Fibroblast of pulmonary artery (primary cell): Measurements from ENCODE around the gene PDE8A.

Experiments used
- DNase-seq: peaks from one replicate; pipeline ENCODE4 v3.0.0-alpha.2; 2010; ENCODE audit warnings: low read depth
- H3K4me3 ChIP-seq: replicated peaks from 2 replicates; pipeline ENCODE4 v1.5.1; 2011; ENCODE audit warnings: low read depth, mild to moderate bottlenecking, control low read depth, low read length, moderate library complexity
- TF ChIP-seq, protein P1 (sequence below): IDR thresholded peaks from 2 replicates; pipeline ENCODE4 v1.5.1; 2011; ENCODE audit warnings: mild to moderate bottlenecking, control low read depth, low read length, inconsistent platforms; ENCODE audit errors: missing control alignments

Gene PDE8A

GRCh38 chr15:85125056-85125661 is 143.5 kb downstream of the PDE8A start:
- no peak overlapping the region for H3K4me3 ChIP-seq
- peak; percentile 58 for DNase-seq
- TF ChIP-seq, protein P1, sequence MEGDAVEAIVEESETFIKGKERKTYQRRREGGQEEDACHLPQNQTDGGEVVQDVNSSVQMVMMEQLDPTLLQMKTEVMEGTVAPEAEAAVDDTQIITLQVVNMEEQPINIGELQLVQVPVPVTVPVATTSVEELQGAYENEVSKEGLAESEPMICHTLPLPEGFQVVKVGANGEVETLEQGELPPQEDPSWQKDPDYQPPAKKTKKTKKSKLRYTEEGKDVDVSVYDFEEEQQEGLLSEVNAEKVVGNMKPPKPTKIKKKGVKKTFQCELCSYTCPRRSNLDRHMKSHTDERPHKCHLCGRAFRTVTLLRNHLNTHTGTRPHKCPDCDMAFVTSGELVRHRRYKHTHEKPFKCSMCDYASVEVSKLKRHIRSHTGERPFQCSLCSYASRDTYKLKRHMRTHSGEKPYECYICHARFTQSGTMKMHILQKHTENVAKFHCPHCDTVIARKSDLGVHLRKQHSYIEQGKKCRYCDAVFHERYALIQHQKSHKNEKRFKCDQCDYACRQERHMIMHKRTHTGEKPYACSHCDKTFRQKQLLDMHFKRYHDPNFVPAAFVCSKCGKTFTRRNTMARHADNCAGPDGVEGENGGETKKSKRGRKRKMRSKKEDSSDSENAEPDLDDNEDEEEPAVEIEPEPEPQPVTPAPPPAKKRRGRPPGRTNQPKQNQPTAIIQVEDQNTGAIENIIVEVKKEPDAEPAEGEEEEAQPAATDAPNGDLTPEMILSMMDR: no peak

GRCh38 chr15:85128621-85129020 is 147.0 kb downstream of the PDE8A start:
- TF ChIP-seq, protein P1: no peak
- no peak overlapping the region for H3K4me3 ChIP-seq
- DNase-seq: no peak

- no peak overlapping the region for H3K4me3 ChIP-seq
- no peak for DNase-seq
- TF ChIP-seq, protein P1: no peak
Measured at GRCh38 chr15:85129881-85130280, 148.2 kb downstream of the PDE8A start.

- DNase-seq: no peak
- H3K4me3 ChIP-seq: no peak overlapping the region
- TF ChIP-seq, protein P1: no peak
Measured at GRCh38 chr15:85131915-85132314, 150.3 kb downstream of the PDE8A start.

GRCh38 chr15:85133709-85134108 is 152.1 kb downstream of the PDE8A start:
- TF ChIP-seq, protein P1: no peak
- no peak overlapping the region for H3K4me3 ChIP-seq

DNA sequence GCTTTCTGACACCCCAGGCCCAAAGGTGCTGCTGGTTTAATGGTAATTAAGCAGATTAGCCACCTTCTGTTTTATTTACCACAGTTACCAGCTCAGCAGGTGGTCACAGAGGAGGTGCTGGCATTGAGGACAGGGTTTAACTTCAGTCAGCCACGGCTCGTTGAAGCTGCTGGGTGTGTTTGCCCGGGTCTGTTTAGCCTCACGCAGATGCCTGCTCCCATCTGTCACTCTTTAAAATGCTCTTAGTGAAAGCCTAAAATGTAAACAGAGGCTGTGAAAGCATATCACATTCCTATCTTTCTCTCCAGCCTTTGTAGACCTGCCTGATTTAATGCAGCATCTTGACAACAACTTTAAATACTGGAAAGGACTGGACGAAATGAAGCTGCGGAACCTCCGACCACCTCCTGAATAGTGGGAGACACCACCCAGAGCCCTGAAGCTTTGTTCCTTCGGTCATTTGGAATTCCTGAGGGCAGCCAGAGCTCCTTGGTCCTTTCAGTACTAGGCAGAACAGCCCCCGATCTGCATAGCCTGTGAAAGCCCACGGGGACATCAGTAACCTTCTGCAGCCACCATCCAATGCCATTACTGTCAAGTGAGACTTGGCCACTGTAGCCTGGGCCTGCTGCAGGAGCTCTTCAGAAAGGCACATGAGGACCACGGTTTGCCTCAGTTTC is 156.0 kb downstream of the PDE8A start:
- H3K4me3 ChIP-seq: no peak overlapping the region
- TF ChIP-seq, protein P1: no peak
- DNase-seq: no peak

More at GRCh38 chr15:85133709-85134108, 152.1 kb downstream of the PDE8A start:
- DNase-seq: no peak

DNA sequence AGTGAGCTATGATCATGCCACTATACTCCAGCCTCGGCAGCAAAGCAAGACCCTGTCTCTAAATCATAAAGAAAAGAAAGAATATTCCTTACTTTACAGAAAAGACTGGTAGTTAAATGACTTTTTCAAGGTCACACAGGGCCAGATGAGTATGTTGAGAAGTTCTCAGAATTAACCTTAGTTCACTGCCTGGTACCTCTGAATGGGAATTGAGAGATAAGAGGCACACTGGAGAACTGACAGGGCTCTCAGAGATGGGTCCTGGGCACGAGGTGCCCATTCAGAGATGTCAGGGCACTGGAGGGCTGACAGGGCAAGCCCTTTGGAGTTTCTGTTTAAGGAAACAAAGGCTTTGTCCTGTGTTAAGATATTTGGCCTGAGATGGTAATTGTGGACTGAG is 157.7 kb downstream of the PDE8A start:
- TF ChIP-seq, protein P1: no peak
- DNase-seq: no peak
- no peak overlapping the region for H3K4me3 ChIP-seq
